Activated CD8-positive, alpha-beta T cell treated with anti-CD3 and anti-CD28 coated beads, Interleukin-2, amount 10 ng/mL, durations not matched to agents 7 days and 5 days (primary cell): ENCODE results near the gene DBP. TPM values are rescaled to one million over a fixed set of nuclear protein-coding genes. Genes with fewer than 3 reads are reported as not detected.

Experiments
- ATAC-seq: fragments of 150-1000 bp; cut with Tn5 transposase; one replicate; pipeline ENCODE4 v1.10.0; 2021; ENCODE audit warnings: moderate library complexity
- CTCF ChIA-PET: fragments of 350-600 bp; sonication (Branson Sonifier 250); formaldehyde crosslinking; loops from one replicate; lab custom pipeline; 2021; ENCODE audit warnings: antibody characterized with exemption; lab: Charles Lee
- POLR2A ChIA-PET: fragments of 350-600 bp; sonication (Branson Sonifier 250); formaldehyde crosslinking; loops from one replicate; lab custom pipeline; 2021; ENCODE audit warnings: antibody characterized with exemption; lab: Charles Lee
- DNase-seq: peaks from one replicate; pipeline ENCODE4 v3.0.0-alpha.2; 2020
- H3K27ac Mint-ChIP-seq: one replicate; pipeline ENCODE4 v1.8.0; 2021; ENCODE audit warnings: mild to moderate bottlenecking, mixed read lengths
- H3K27me3 Mint-ChIP-seq: one replicate; pipeline ENCODE4 v1.8.0; 2021; ENCODE audit warnings: low read depth, mixed read lengths
- H3K36me3 Mint-ChIP-seq: one replicate; pipeline ENCODE4 v1.8.0; 2021; ENCODE audit warnings: low read depth, mixed read lengths
- H3K4me1 Mint-ChIP-seq: one replicate; pipeline ENCODE4 v1.8.0; 2021; ENCODE audit warnings: low read depth, mixed read lengths
- H3K4me3 Mint-ChIP-seq: one replicate; pipeline ENCODE4 v1.8.0; 2021; ENCODE audit warnings: mild to moderate bottlenecking, mixed read lengths
- H3K9me3 Mint-ChIP-seq: one replicate; pipeline ENCODE4 v1.8.0; 2022; ENCODE audit warnings: mixed read lengths; ENCODE audit not compliant: insufficient read depth
- total RNA-seq, 2 experiments: library from RNA; stranded (reverse); gene quantifications; one replicate each; pipeline ENCODE4 v1.2.3, GENCODE V29; 2021

Gene DBP
- total RNA-seq, 2 experiments from 2014 or later: 17.3 to 18.3 TPM

- Mint-ChIP-seq H3K9me3 (no peaks in the 10 kb centered on the region), H3K4me3 (no peak overlapping the region), H3K27me3 (no peaks in the 10 kb centered on the region), H3K27ac (no peak overlapping the region), H3K4me1 (peaks cover 6% of the 10 kb centered on the region), H3K36me3 (no peaks in the 10 kb centered on the region)
- CTCF ChIA-PET: interaction anchor here (0.6 to 2.9 kb wide), 19 partner anchors 9 to 186 kb away, joined by 3 to 36 read pairs (median 3); partner anchors contain the start of genes CA11, RPL18 and SPHK2
- DNase-seq (peak; percentile 84), ATAC-seq (peak; percentile 94)
- POLR2A ChIA-PET: interaction anchor here (0.5 kb wide), 1 partner anchor 31 kb away, joined by 3 read pairs; no protein-coding TSS in a partner anchor
These were observed 38.0 kb upstream of the DBP start for GRCh38 chr19:48674921-48675824.

GRCh38 chr19:48674216-48674809 lies 37.1 kb upstream of the DBP start:
- Mint-ChIP-seq H3K27me3 (peaks cover 2% of the 10 kb centered on the region), H3K4me1 (peaks cover 6% of the 10 kb centered on the region), H3K4me3 (no peak overlapping the region), H3K36me3 (no peaks in the 10 kb centered on the region), H3K27ac (no peak overlapping the region), H3K9me3 (no peaks in the 10 kb centered on the region)
- ChIA-PET CTCF (interaction anchor here (0.6 to 2.9 kb wide), 16 partner anchors 10 to 185 kb away, joined by 3 to 36 read pairs (median 3); partner anchors contain the start of gene CA11), POLR2A (no interaction called here)
- no peak for ATAC-seq
- no peak for DNase-seq

GRCh38 chr19:48673436-48674100 lies 36.4 kb upstream of the DBP start:
- no peaks in the 10 kb centered on the region for H3K36me3 Mint-ChIP-seq
- peaks cover 6% of the 10 kb centered on the region for H3K4me1 Mint-ChIP-seq
- ChIA-PET POLR2A (no interaction called here), CTCF (interaction anchor here (1.1 to 2.9 kb wide), 4 partner anchors 14 to 71 kb away, joined by 3 to 36 read pairs (median 9); partner anchors contain the start of gene CA11)
- H3K4me3 Mint-ChIP-seq: no peak overlapping the region
- H3K9me3 Mint-ChIP-seq: no peaks in the 10 kb centered on the region
- peaks cover 2% of the 10 kb centered on the region for H3K27me3 Mint-ChIP-seq
- no peak for ATAC-seq
- no peak for DNase-seq
- H3K27ac Mint-ChIP-seq: no peak overlapping the region

GRCh38 chr19:48672994-48673393 lies 35.8 kb upstream of the DBP start, which contains the start of gene NTN5:
Gene NTN5, minus strand, starts transcription at chr19:48673017. Its CDS starts 2,031 bp downstream, at chr19:48670986.
- ChIA-PET CTCF (no interaction called here), POLR2A (no interaction called here)
- ATAC-seq (no peak), DNase-seq (no peak)
- peaks cover 2% of the 10 kb centered on the region for H3K27me3 Mint-ChIP-seq
- no peaks in the 10 kb centered on the region for H3K9me3 Mint-ChIP-seq
- H3K27ac Mint-ChIP-seq: no peak within 1 kb of the TSS
- peaks cover 6% of the 10 kb centered on the region for H3K4me1 Mint-ChIP-seq
- no peak within 1 kb of the TSS for H3K4me3 Mint-ChIP-seq
- H3K36me3 Mint-ChIP-seq: no peaks in the 10 kb centered on the region

DNA sequence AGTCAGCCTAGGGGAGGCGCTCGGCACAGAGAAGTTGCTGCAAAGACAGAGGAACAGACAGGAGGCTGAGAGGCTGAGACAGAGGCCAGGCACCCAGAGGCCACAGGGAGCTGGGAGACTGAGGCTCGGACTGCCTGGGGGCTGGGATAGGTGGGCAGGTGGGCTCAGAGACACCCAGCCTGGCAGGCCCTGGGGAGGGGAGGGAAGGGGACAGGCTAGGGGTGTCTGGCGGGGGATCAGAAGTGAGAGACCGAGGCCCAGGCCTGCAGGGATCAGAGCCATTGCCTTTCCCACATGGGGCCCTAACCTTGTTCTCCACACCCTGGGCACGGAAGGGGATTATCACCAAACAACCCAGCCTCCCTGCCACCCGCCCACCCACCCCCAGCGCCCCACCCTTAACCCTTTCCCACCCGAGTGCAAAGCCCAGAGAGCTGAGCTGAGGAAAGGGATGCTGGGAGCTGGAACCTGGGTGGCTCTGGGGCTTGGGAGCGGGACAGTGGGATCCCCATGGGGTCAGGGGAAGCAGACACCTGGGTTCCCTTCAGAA lies 34.3 kb upstream of the DBP start:
- Mint-ChIP-seq H3K36me3 (no peaks in the 10 kb centered on the region), H3K4me1 (peaks cover 6% of the 10 kb centered on the region), H3K9me3 (no peaks in the 10 kb centered on the region), H3K4me3 (no peak overlapping the region), H3K27me3 (peaks cover 2% of the 10 kb centered on the region), H3K27ac (no peak overlapping the region)
- ChIA-PET CTCF (no interaction called here), POLR2A (no interaction called here)
- DNase-seq (no peak), ATAC-seq (no peak)

DNA sequence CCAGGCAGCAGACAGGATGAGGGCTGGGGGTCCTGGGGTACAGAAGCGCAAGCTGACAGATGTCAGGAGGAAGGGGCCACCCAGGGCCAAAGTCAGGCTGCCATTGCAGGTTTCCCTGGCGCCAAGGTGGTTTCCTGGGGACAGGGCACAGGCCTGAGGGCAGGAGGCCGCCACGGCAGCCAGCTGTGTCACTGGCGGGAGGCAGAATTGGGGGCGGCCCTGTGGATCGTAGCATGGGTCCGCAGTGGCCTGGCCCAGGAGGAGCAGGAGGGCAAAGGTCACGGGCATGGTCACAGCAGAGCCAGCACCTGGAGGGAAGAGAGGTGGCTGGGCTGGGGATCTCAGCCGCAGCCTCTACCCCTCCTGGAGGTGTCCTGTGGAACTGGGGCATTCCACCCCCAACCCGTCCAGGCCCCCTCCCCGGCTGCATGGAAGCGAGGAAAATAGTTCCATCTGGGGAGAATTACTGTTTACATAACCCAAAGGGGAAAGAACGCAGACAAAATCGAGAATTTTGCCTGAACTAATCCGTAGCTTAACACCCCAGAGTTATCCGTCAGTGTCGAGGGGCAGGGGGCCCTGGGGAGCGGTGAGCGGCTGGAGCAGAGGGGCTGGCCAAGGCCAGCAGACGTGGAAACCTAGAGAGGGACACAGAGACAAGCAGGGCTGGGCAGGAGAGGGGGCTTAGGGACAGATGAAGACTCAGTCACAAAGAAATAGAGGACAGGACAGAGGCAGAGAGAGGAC lies 33.7 kb upstream of the DBP start:
- peaks cover 2% of the 10 kb centered on the region for H3K27me3 Mint-ChIP-seq
- CTCF ChIA-PET: no interaction called here
- DNase-seq (no peak), ATAC-seq (no peak)
- no peak overlapping the region for H3K27ac Mint-ChIP-seq
- no peaks in the 10 kb centered on the region for H3K36me3 Mint-ChIP-seq
- POLR2A ChIA-PET: no interaction called here
- no peaks in the 10 kb centered on the region for H3K9me3 Mint-ChIP-seq
- peaks cover 6% of the 10 kb centered on the region for H3K4me1 Mint-ChIP-seq
- no peak overlapping the region for H3K4me3 Mint-ChIP-seq

DNA sequence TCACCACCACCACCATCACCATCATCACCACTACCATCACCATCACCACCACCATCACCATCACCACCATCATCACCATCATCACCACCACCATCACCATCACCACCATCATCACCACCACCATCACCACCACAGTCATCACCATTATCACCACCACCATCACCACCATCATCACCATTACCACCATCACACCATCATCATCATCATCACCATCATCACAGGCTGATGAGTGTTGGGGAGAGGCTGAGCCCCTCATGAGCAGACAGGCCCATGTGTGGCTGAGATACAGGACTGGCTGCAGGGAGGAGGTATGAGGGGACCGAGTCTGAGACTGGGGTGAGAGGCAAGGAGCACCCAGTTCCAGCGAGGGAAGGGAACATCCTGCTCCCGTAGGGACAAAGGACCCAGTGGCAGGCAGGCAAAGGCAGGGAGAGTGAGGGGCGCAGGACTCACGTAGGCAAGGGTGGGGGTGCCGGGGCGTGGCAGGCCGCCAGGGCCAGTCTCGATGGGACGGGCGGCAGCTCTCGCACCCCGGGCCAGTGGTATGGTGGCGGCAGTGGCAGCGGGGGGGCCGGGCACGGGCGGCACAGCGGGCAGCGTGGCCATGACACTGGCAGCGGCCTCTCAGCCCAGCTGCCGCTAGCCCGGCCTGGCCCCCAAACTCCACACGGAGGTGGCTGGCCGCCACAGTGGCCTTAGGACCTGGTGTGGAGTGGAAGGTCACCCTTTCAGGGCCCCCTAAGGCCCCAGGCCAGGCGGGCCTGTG lies 32.9 kb upstream of the DBP start:
- peak overlapping the region; percentile 83 for H3K27ac Mint-ChIP-seq
- ATAC-seq (no peak), DNase-seq (no peak)
- ChIA-PET CTCF (no interaction called here), POLR2A (no interaction called here)
- H3K27me3 Mint-ChIP-seq: peaks cover 2% of the 10 kb centered on the region
- no peak overlapping the region for H3K4me3 Mint-ChIP-seq
- H3K9me3 Mint-ChIP-seq: no peaks in the 10 kb centered on the region
- H3K4me1 Mint-ChIP-seq: peaks cover 1% of the 10 kb centered on the region
- no peaks in the 10 kb centered on the region for H3K36me3 Mint-ChIP-seq

GRCh38 chr19:48668761-48669160 lies 31.6 kb upstream of the DBP start:
- ATAC-seq: no peak
- H3K9me3 Mint-ChIP-seq: no peaks in the 10 kb centered on the region
- H3K4me1 Mint-ChIP-seq: no peaks in the 10 kb centered on the region
- no peaks in the 10 kb centered on the region for H3K36me3 Mint-ChIP-seq
- H3K27ac Mint-ChIP-seq: no peak overlapping the region
- H3K27me3 Mint-ChIP-seq: peaks cover 2% of the 10 kb centered on the region
- POLR2A ChIA-PET: no interaction called here
- no peak for DNase-seq
- CTCF ChIA-PET: no interaction called here
- no peak overlapping the region for H3K4me3 Mint-ChIP-seq

DNA sequence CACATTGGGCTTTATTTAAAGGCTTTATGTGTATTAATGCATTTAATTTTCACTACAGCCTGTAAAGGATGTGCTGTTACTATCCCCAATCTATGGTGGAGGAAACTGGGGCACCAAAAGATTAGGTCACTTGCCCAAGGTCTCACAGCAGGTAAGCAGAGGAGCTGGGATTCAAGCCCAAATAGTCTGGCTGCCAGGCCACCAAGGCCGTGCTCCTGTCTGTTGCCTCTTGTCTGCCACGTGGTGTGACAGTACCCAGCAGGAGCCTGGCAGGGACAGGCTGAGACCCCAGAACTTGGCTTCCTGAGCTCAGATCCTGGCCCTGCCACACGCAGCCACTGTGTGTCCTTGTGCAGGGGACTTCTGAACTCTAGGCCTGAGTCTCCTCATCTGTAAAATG lies 31.2 kb upstream of the DBP start:
- H3K27me3 Mint-ChIP-seq: peaks cover 2% of the 10 kb centered on the region
- no peaks in the 10 kb centered on the region for H3K36me3 Mint-ChIP-seq
- DNase-seq (no peak), ATAC-seq (no peak)
- POLR2A ChIA-PET: no interaction called here
- CTCF ChIA-PET: no interaction called here
- no peak overlapping the region for H3K4me3 Mint-ChIP-seq
- H3K27ac Mint-ChIP-seq: no peak overlapping the region
- no peaks in the 10 kb centered on the region for H3K9me3 Mint-ChIP-seq
- H3K4me1 Mint-ChIP-seq: no peaks in the 10 kb centered on the region

DNA sequence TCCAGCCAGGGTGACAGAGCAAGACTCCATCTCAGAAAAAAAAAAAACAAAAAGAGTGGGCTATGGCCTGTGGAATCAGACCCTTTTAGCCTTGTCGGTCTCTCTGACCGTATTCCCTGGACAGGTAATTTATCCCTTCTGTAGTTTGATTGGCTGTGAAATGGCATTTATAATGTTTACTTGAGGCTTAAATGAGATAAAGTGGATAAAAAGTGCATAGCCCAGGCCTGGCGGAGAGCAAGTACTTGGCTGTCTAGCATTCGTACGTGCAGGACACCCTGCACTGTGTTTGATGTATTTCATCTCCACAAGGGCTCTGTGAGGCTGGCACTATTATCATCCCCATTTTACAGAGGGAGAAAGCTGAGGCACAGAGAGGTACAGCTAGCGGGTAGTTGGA lies 28.6 kb upstream of the DBP start:
- ATAC-seq (no peak), DNase-seq (no peak)
- POLR2A ChIA-PET: no interaction called here
- Mint-ChIP-seq H3K4me3 (no peak overlapping the region), H3K27ac (no peak overlapping the region), H3K4me1 (peaks cover 6% of the 10 kb centered on the region), H3K36me3 (no peaks in the 10 kb centered on the region), H3K27me3 (peaks cover 2% of the 10 kb centered on the region), H3K9me3 (no peaks in the 10 kb centered on the region)
- CTCF ChIA-PET: interaction anchor here (1.0 kb wide), 1 partner anchor 12 kb away, joined by 3 read pairs; no protein-coding TSS in a partner anchor
